IPS-NIHi7 (cell line): ENCODE measurements around the gene SELP.

ENCODE experiments used
- DNase-seq: peaks from one replicate; pipeline ENCODE4 v3.0.0; 2012; ENCODE audit warnings: mixed read lengths; ENCODE audit errors: extremely low spot score

Gene SELP

GRCh38 chr1:169620565-169620964, 9.4 kb downstream of the SELP start:
- no peak for DNase-seq

DNA sequence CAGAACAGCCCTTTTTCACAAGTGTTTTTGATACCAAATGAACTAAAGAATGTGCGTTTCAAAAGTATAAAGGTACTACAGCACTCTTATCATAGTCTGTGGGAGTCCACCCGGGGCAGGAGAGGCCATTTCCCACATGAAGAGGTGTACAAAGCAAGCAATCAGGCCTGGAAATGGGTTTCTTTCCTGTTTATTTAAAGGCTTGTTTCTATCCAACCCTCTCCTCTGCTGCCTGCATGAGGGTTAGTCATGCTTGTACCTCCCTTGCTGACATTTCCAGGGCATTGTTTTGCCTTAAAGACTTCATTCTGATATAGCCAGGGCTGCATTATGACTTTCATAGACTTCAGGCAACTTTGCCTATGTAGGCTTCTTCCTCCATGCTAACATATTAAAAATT, 11.6 kb downstream of the SELP start:
- no peak for DNase-seq

DNA sequence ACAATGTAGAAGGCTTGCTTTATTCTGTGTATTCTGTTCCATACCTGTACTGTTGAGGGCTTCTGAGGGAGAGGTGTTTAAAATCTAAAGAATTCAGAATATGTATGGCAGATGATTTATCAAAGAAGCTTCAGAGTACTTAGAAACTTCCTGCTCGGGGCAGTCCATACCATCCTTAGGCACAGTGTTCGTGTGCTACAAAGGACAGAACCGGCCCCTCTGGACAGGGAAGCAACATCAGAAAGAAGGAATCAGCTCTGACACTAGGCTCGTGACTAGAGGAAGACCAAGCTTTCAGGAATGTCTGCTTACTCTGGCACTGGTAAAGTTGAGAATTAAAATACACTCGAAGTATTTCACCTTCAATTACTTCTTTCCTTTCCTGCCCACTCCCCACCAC, 14.1 kb downstream of the SELP start:
- DNase-seq, result no peak

DNA sequence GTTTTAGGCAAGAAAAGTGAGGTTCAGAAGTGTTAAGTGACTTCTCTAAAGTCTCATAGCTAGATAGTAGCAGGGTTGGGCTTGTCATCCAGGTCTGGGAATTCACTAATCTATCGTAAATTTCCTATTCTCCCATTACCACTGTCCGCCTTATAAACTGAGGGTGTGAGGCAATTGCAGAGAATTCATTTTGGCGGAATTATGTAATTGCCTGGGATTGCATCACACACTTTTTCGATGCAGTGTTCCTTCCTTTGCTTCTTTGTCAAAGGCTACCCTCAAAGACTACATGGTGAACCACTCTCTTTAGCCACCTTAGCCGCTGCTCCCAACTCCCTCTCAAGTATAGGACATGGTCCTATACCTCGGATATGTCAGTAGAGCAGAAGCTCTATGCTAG, 19.1 kb downstream of the SELP start:
- no peak for DNase-seq

GRCh38 chr1:169610108-169610507, 19.8 kb downstream of the SELP start:
- DNase-seq, result no peak

DNA sequence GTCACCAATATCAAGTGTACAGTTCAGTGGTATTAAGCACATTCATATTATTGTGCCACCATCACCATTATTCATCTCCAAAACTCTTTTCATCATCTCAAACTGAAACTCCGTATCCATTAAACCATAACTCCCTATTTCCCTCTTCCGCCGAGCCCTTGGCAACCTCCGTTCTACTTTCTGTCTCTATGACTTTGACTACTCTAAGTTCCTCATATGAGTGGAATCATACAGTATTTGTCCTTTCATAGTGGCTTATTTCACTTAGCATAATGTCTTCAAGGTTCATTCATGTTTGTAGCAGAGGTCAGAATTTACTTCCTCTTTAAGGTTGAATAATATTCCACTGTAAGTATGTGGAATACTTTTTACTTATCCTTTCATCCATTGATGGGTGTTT, 21.7 kb downstream of the SELP start:
- no peak for DNase-seq

DNA sequence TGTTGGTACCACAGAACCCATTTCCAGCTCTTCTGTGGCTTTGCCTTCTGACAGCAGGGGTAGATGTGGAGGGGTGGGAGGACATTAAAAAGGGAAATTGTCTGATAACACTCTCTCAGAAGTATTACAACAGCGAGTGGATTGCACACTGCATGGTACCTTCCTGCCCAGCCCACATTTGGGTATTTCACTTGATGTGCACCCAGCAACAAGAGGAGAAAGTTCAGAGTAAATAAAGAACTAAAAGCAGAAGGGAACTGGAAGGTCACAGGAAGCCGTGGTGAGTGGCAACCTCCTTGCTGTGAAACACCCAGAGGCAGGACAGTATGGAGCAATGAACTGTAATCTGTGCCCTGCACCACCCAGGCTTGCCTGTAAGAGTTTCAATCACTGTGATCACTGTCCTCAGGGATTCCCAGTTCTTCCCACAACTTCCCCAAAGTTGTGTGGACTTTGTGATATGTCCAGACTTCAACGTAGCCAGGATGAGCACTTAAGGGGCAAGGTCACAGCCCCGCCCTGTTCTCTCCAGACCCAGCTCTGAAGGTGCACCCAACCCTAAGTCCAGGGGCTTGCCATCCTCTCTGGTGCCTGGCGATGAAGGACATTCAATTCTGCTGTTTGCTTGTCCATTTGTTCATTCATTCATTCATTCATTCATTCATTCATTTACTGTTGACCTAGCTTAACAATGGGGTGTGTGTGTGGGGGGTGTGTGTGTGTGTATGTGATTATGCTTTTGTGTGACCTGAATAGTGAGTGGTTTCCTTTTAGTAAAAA, 25.0 kb downstream of the SELP start:
- DNase-seq, result no peak

GRCh38 chr1:169601096-169601881, 28.6 kb downstream of the SELP start:
- DNase-seq, result peak; percentile 39

DNA sequence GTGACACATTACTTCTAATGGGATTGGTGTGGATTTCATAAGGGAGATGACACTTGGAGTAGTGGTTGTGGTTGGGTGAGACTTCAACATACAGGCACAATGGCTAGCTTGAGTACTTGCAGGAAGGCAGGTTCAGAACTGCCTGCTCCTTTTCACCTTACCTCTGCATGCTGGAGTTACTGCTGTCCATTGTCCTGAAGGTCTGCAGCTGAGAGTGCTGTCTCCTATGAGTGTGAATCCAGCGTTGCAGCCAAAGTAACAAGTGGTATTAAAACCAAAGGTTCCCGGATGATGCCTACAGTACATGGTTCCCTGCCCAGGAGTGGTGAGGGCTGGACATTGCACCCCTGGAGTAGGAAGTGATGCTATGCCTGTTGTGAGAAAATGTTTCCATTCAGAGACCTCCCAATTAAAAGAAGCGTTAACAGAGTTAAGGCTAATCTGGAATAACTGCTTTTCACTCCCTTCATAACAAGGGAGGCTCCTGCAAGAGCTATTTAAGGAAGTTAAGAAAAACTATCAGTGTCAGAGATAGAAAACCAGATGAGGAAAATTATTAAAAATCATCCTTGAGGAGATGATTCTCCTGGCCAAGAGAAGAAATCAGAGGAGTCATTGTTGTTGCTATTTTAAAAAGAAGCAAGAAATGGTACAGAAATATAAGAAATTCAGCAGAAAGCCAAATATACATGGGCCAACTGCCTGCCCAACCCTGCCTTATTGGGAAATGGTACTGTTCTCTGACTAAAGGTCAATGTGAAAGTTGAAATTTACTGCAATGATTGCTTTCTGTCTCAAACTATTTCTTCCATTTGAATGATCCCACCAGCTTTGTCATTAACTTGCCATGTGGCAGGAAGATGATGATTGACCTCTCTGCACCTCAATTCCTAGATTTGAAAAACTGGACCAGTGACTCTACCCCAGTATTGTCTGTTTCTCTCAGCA, 33.9 kb downstream of the SELP start:
- peak; percentile 68 for DNase-seq

DNA sequence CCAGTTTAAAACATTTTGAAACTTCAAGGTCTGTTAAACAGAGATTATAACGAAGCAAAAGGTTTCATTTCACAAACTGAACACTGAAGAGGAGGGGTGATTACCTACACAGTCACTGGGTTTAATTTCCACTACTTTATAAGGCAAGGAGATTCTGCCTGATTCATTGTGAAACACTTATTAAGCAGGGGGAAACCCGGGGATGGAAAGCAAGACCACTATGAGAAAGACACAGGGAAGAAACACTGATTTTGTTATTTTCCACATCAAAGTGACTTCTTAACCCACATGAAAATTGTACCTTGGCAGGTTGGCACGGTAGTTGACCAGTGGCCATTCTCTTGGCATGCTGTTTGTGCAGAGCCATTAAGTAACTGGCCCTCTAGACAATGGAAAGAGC, 35.5 kb downstream of the SELP start:
- DNase-seq, result no peak

- no peak for DNase-seq
These were observed 39.0 kb downstream of the SELP start for GRCh38 chr1:169590932-169591331.

- no peak for DNase-seq
These were observed 41.0 kb downstream of the SELP start for GRCh38 chr1:169588785-169589485.

DNA sequence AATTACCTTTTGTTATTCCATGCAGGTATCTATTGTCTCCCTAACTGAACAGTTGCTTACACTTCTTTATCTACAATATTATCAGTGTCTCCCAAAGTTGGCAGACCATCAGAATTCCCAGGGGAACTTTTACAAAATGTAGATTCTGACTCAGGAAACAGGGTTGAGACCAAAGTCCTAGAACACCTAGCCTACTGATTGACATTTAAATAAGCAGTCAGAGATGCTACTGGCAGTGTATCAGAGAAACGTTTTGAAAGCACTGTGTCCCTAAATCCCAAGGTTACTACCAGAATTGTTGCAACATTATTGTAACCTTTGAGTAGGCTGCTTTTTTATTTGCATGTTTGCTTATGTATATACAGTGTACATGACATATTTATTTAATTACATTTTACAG, 41.8 kb downstream of the SELP start:
- DNase-seq, result no peak

- DNase-seq, result peak; percentile 89
These were observed 43.3 kb downstream of the SELP start, which contains the start of gene F5 for GRCh38 chr1:169586395-169587255. F5 (minus strand) TSS chr1:169586481; CDS start chr1:169586386, 95 bp downstream.

DNA sequence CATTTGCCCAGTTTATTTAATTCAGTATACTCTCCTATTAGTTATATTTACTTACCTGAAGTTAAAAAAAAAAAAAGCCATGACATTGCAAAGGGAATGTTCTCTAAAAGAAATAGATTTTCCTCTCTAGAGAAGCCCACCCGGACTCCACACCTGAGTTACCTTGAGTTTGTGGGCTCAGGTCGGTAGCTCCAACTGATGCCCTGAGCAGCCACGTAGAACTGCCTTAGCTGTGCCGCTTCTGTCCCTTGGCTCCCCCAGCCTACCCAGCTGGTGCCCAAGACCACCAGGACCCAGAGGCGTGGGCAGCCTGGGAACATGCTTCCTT, 43.9 kb downstream of the SELP start:
- DNase-seq, result no peak

- no peak for DNase-seq
These were observed 44.7 kb downstream of the SELP start for GRCh38 chr1:169585181-169585580.

- DNase-seq, result no peak
These were observed 45.3 kb downstream of the SELP start for GRCh38 chr1:169584483-169585144.

GRCh38 chr1:169577981-169578738, 51.8 kb downstream of the SELP start:
- DNase-seq, result no peak

DNA sequence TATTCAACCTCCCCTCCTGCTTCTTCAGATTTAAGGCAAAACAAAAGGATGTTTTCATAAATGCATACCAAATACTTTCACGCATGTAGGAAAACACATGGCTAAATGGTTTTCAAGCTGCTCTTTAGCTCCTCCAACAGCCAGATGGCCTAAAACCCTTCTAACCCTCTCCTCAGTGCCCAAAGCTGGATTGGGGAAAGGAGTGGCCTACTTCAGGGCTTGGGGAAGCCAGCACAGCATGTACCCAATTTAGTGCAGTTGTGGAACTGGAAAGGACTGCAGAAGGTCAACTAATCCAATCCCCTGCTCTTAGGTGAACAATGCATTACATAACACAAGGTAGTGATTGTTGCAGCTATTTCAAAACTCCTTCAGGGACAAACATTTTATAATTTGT, 53.0 kb downstream of the SELP start:
- DNase-seq, result no peak
